NCI-H1417 (cell line): ENCODE measurements around the gene CKS2.
A peak's percentile ranks its signal among the peaks of the same experiment; 100 is the strongest.

Experiments used
- DNase-seq, 3 experiments: peaks; one replicate each; lab custom pipeline; 2025; lab: John Stamatoyannopoulos, UW

Gene CKS2

DNA sequence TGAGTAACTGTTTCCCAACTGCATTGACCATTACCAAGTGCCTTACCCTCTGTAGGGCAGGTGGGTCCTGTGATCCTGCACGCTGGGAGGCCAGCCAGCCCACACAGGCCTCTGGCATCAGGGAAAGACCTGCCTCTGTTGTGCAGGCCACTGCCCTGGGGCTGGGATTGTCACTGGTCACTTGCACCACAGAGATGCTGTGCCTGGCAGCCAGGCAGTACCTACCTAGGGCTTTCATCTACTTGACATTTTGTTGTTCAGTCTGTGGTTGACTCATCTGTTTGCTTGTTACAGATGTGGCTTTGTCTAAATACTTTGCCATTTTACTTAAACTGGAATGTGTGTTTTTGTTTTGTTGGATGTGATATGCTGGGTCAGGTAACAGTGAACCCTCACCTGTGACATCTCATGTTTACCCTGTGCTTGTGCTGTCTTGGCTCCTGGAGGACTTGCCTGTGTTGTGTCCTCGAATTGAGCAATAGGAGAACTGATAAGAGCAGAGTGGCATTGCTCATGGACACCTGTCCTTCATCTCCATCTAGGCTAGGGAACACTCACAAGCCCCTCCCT is 40.1 kb downstream of the CKS2 start:
- no peak for DNase-seq

DNA sequence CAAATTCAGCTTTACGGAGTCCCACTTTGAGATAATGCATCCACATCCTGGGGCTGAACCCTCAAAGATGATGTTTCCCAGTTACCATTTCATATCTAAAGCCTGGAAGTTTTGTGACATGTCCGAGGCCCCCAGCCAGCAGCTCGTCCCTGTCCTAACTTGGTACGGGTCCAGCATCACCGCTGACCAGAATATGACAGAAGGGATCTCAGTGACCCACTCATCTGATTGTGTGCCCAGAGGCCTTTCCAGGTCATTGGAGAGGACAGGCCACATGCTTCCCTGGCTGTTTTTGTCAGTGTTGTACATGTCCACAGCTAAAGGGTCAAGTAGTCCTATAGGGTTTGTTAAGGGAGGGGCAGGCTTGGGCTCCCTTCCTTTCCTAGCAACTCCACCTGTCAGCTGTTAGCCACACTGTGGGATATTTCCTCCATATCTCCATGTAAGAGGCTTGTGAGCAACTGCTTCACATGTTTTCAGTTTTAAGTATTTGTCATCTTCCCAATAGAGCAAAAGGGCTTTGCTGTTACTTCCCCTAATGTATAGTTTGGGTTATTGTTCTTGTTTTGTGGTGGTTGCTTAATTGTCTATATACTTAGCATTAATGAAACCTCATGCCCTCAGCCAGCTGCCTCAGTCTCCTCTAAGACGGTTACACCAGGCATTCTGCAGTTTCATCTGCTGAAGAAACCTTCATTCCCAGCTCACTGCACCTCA is 40.7 kb downstream of the CKS2 start:
- DNase-seq = no peak

DNA sequence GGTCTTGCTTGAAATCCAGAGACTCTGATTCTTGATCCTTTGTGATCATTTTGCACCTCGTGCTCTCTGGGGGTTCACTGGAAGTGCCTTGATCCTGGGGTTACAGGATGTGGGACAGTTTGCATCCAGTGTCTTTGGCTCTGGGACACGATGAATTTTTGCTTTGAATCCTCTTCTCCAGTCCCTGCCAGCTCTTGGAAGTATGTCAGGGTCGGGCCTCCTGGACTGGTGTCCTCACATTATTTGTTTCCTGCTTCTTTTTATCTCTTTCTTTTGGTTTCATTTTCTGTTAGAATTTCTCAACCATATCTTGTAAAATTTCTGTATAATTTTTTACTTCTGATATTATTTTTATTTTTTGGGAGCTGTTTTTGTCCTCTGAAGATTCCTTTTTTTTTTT is 41.5 kb downstream of the CKS2 start:
- no peak for DNase-seq

DNA sequence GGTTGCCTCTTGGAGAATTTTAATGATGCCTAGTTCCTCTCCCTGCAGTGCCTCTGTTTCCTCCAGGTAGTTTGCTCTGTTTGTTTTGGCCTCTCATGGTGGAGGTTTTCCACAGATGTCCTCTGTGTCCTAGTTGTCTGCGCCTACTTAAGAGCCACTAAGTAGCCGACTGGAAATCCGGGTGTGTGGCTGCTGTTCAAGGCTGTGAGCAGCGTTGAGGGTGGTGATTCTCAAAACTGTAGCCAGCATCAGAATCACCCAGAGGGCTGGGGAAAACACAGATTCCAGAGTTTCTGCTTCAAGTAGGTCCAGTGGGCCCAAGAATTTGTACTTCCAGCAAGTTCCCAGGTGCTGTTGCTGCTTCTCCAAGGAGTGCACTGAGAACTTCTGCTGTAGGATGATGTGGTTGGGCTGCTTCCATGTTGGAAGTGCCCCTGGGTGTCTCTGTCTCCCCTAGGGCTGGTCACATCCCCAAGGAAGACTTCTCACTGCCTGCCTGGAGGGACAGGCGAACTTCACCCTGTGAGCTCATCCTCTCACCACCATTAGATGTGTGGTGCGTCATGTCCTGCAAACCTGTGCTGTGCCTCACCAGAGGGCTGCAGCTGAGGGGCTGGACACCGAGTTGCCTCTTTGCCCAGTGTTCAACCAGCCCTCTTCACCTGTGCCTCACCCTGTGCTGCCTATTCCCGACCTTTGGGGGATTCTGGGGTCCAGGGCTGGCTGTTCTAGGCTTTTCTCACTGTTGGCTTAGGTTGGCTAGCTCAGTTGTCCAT is 42.1 kb downstream of the CKS2 start:
- no peak for DNase-seq

DNA sequence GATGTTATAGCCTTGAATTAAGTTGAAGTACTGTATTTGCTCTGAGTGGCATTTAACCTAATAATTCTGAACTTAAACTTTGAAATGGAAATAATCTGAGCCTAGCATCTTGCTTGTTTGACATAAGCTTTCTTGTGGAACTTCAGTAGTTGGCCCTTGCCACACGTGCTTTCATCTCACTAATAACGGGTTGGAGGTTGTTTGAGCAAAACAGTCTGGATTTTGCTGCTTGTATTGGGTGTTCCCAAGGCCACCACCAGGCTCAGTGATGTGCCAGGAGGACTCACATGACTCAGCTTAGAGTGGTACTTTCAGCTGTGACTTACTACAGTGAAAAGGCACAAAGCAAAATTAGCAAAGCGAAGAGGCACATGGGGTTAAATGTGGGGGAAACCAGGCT is 43.0 kb downstream of the CKS2 start:
- peak in 1 of 3 experiments; percentile 28 for DNase-seq

DNA sequence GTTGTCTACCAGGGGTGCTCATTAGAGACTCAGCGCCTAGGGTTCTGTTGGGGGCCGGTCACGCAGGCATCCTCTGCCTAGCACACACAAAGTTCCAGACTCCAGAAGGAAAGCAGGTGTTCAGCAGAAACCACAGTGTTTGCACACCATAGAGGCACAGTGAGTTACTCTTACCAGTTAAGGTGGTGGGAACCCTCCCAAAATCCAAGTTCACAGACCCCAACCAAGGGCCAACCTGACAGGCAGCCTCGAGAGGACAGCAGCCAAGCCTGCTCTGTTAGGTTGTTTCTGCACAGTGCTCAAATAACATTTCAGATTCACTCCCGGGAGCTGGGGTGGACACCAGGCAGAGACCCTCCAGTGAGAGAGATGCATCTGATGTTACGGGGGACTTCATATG is 43.5 kb downstream of the CKS2 start:
- no peak for DNase-seq

DNA sequence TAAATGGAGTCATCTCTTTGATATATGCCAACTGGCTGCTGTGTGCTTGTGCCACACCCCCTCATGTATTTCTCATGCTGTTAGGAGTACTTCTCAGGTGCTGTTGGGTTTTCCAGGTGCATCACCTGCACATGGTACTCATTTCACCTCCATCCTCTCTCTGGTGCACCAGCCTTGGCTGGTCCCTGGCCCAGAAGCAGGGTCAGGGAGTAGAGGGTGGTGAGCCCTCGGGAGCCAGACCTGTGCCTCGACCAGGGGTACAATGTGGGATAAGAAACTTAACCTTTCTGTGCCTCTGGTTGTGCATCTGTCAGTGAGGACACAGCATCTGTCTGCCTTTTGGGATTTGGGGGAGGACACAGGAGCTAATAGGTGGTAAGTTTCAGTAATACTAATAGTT is 45.8 kb downstream of the CKS2 start:
- no peak for DNase-seq

DNA sequence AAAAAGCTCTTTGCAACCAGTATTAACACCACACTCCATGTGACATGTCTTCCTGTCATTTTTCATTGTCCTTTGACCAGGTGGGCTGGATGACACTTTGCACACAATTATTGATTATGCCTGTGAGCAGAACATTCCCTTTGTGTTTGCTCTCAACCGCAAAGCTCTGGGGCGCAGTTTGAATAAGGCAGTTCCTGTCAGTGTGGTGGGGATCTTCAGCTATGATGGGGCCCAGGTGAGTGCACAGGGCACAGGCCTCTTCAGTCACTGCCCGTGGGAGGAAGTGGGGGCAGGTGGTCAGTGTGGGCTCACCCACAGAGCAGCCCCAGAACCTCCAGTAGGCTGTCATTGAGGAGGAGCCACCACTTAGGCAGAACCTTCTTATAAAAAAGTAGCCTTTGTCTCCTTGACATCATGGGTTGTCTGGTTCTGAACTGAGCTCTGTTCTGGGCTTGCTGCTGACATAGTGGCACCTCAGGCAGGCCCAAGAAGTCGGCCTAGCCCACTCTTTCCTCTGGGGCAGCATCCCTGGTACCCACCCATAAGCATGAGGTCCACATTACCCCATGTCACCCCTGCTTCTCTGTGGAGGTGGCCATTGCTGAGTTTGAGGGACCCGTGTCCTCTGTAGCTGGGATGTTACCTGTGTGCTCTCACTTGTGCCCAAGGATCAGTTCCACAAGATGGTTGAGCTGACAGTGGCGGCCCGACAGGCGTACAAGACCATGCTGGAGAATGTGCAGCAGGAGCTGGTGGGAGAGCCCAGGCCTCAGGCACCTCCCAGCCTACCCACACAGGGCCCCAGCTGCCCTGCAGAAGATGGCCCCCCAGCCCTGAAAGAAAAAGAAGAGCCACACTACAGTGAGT is 46.6 kb downstream of the CKS2 start:
- peak in 2 of 3 experiments; percentile 42 to 75 for DNase-seq

DNA sequence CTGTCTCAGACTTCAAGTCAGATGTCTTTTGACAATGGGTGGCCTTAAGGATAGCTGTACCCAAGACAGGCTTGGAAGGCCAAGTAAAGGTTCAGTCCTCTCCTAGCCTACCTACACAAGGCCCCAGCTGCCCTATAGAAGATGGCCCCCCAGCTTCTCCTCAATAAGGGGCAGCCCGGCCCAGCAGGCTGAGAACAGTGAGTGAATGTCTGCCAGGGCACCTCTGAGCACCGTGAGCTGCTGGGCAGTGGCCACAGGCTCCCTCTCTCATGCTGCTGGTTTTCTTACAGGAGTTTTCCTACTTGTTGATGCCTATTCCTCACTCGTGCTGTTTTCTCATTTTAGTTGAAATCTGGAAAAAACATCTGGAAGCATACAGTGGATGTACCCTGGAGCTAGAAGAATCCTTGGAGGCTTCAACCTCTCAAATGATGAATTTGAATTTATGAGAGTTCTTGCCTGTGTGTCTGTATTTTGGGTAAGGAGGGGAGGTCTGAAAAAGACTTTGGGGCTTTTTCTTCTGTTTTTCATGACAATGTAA is 47.5 kb downstream of the CKS2 start:
- DNase-seq = no peak

DNA sequence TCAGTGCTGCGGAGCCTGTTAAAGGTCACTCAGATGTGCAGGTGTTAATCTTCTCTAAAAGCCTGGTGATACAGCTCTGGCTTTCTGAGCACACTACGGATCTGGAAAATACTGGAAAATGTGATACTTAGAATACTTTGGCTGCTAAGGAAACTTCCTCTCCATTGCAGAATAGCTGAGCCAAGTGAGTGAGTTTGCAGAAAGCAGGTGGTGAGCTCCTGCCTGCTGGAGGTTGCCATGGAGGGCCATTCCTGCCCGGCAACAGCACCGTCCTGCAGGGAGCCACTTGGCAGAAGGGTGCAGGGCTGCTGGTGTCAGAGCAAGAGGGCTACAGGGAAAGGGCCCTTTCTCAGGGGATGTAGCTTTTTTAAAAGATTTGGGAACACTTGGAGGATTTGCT is 48.0 kb downstream of the CKS2 start:
- DNase-seq = peak in 2 of 3 experiments; percentile 45 to 78

DNA sequence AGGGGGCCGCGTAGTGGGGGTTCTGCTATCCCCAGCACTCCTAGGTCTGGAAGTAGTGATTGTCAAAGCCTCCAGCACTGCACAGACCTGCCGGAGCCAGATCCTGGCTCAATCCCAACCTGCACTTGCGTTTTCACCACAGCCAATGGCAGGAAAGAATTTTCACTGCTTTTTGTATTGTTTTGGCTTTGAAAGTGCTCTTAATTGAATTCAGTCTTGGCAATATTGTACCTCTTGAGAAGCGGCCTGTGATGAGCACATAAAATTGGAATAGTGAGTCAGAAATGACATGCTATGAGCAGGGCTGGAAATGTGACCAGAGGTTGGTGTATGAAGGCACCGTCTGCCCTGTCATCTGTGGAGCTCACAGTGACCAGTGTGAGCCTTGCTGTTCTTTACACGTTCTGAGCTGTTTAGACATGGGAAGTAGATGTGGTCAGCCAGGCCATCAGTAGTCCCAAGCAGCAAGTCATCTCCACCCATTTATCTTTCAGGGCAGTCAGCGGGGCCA is 48.8 kb downstream of the CKS2 start:
- DNase-seq = peak in 1 of 3 experiments; percentile 27

DNA sequence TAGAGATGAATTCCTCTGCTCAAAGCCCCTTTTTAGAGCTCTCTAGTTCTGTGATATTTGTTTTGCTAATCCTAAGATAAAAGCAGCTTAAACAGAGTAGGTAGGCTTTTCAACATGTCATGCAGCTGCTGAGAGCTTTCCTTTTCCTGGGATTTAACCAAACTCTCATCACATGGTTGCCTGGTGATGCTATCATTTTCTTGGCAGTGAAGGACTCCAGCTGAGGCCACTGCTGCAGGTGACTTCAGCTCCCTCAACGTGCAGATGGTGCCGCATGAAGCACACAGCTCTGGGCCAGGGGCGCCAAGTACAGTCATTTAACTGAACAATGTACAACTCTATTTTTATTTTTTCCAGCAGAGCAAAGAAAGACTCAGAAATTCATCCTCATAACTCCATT is 49.5 kb downstream of the CKS2 start:
- peak in 2 of 3 experiments; percentile 17 to 64 for DNase-seq

DNA sequence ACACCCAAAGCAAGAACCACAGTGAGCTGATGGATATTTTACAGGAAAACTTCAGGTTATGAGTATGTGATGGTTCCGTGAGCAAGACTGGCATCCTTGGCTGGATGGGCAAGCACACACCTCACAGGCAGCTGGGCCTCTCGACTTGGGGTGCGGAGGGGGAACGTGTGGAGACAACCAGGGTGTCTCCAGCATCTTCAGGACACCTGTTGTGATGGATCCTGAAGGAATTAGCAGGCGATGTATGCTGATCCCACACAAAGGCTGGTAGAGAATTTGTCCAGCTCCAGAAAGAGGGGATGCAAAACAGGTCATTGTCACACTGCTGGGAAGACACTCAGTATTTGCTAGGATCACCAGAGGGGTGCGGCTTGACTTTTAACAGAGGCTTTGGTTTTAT is 50.0 kb downstream of the CKS2 start:
- DNase-seq = no peak

DNA sequence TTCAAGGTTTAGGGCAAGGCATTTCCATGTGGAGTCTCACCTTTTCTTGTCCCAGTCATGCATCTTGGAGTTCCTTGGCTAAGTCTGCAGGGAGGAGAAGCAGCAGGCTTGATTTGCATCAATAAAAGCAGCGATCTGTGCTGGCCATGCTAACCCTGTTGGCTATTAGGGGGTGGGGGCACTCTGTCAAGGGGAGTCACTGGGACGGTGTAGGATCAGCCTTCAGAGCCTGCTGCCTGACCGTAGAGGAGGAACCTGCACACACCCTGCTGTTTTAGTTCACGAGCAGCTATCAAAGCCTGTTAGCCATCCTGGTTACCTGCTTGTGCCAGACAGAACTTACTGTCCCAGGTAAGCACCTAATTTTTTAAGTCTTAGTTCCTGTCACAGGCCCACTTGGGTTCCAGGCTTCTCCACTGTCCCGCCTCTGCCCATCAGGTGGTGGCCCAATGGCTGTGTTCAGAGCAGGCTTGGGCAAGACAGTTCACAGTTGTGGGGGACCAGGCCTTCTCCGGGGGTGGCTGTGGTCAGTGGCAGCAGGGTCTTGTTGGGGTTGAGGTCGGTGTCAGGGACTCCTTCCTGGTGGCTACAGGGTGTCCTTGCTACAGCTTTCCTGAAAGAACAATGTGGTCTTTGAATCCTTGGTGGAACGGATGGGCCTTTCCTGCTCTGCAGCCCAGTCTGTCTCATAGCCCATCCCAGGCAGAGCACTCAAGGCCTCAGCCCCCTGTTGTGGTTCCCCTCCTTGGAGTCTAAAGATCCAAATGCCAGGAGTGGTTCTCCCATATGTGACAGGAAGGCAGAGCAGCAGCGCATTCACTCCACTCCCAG is 51.0 kb downstream of the CKS2 start:
- no peak for DNase-seq

DNA sequence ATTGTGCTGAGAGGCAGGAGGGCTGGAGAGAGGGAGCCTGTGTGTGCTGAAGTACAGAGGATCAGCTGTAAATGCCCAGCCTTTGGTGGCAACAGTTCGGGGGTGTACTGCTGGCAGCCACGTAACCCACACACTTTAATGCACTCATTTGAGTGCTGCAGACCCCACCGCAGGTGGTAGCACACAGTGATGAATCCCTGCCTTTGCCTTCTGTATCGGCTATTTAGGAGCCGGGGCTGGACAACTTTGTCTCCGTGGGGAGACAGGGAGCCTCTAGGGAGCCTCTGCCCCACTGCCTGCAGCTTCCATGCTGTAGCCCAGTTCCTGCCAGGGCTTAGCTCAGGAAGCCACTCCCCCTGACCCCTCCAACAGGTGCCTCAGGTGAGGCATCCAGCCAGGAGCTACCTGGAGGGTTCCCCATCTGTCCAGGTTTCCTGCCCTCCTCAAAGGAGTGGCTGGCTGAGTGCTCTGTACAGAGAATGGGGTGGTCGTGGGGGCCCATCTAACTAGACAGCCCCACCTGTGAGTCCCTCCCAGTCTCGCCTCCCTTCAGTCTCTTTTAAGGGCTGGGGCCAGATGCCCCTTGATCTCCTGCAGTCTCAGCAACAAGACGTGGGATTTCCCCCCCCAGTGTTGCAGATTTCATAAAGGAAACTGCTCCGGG is 51.8 kb downstream of the CKS2 start:
- no peak for DNase-seq

DNA sequence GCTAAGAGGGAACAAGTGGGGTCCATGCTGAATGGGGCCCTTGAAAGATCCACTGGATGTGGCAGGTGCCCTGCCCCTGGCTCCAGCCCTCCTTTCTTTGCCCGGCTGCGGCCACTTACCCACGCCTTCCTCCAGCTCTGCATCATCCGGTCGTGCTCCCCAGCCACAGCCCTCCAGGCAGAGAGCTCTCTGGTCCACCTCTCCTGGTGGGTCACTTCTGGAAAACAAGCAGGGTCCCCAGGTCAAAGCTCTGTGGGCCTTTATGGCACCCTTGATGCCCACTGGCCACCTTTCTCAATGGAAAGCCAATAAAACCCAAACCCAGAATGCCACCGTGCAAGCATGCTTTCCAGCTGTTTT is 52.3 kb downstream of the CKS2 start:
- DNase-seq = no peak

DNA sequence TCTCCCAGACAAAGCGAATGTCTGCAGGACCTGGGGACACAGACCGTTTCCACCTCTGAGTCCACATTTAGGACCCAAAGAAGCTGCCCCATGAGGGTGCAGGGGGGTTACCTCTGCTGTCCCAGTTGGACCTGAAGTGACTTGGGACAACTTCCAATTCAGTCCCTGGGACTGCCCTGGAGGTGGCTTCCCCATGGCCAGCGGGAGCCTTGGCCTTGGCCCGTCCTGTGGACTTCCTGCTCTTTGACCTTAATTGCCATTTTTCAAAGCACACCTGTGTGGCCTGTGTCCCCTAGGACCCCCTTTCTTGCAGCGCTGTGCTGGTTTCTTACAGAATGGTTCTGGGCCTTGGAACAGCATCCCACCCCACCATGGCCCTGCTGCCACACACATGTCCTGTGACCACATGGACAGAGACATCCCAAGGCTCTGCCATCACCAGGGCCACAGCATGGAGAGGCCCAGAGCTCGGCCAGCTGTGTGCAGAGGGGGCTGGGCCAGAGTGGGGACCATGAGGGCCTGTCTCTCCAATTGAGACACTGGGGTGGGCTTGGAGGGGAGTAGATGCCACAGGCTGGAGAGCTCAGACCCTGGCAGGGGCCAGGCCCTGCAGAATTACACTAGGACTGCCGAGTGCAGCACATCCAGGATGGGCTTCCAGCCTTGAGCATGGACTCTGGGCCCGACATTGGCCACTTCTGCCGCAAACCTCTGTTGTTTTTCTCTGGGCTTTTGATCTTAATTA is 53.1 kb downstream of the CKS2 start:
- DNase-seq = no peak

DNA sequence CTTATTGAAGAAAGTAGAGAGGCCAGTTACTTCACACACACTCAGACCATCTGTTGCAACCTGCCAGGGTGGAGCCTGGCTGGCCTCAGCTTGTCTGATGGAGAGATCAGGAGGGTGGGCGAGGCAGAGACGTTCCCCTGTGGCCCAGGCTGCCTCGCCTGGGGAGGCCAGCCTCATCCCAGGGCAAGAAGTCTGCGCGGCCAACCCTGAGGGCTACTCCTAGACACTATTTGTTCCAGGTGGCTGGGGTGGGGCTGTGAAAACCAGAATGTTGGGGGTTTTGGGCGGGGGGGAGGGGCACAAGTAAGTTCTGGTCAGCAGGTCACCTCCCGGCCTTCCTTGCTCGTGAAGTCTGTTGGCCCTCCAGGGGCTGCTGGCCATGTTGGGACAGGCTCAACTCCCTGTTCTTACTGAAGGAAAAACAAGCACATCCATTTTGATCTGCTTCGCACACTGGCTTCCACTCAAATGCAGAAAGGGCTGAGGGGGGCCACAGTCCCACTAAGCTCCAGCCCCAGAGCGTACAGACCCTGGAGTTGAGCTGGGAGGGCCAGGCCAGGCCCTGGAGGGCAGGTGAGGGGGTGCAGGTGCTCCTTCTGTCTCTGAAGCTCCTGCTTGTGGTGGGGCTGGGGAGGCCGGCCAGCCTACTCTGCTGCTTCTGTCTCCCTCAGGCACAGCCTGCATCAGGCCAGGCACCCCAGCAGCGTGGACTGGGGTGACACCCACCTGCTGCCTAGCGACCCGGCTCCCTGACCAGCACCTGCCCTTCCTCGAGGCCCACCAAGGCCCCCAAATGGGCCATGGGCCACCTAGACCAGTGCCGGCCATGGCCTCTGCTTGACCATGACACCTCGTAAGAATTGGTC is 53.9 kb downstream of the CKS2 start:
- no peak for DNase-seq

DNA sequence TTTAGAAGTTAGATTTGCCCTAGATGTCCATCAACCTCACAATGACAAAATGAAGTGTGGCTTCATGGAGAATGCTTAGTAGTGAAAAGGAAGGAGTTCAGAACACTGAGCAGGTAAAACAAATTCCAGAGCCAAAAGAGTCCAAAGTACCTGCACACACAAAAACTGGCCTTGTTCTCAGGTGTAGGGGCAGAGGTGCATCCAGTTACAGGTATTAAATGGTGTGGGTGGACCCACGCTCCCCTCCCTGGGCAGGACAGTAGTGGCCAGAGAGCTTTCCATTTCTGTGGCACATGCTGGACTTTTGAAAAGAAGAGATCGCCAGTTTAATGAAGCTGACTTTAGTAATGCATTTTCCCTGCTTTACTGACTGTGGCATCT is 54.5 kb downstream of the CKS2 start:
- no peak for DNase-seq
